Lower leg skin (tissue), 3 donors: Measurements from ENCODE around the gene TTC16.

Experiments used
- POLR2A ChIP-seq, 2 donors: fragments of 450-650 bp; IDR thresholded peaks; one replicate each; pipeline ENCODE4 v1.6.1; 2016 to 2017; ENCODE audit warnings: antibody characterized with exemption in 2 of 2, mild to moderate bottlenecking in 1 of 2, moderate library complexity in 1 of 2
- TF ChIP-seq, protein P1 (sequence below), 3 donors: fragments of 450-650 bp; IDR thresholded peaks; one replicate each; pipeline ENCODE4 v1.5.1; 2016; ENCODE audit warnings: antibody characterized with exemption in 3 of 3, mild to moderate bottlenecking in 3 of 3, moderate library complexity in 2 of 3

DNA sequence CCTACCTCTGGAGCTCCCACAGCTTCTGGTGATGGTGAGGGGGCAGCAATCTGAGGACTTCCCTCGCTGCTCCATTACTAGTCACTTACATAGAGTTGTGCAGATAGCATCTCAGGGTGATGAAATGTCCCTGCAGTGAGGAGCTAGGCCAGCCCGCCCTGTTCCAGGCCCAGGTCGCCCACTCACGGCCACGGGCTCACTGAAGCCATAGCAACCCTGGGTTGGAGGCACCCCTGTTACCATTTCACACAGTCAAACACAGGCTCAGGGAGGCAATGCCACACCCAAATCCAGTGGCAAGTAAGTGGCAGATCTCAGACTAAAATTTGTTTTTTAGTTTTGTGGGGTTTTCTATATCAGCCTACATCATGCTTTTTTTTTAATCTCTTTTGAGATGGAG lies 43.0 kb downstream of the TTC16 start:
- no peak for TF ChIP-seq POLR2A (IDR thresholded peaks at IDR 0.05)
- TF ChIP-seq, protein P1, sequence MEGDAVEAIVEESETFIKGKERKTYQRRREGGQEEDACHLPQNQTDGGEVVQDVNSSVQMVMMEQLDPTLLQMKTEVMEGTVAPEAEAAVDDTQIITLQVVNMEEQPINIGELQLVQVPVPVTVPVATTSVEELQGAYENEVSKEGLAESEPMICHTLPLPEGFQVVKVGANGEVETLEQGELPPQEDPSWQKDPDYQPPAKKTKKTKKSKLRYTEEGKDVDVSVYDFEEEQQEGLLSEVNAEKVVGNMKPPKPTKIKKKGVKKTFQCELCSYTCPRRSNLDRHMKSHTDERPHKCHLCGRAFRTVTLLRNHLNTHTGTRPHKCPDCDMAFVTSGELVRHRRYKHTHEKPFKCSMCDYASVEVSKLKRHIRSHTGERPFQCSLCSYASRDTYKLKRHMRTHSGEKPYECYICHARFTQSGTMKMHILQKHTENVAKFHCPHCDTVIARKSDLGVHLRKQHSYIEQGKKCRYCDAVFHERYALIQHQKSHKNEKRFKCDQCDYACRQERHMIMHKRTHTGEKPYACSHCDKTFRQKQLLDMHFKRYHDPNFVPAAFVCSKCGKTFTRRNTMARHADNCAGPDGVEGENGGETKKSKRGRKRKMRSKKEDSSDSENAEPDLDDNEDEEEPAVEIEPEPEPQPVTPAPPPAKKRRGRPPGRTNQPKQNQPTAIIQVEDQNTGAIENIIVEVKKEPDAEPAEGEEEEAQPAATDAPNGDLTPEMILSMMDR (IDR thresholded peaks at IDR 0.05): no peak
